Measurements from ENCODE around the gene VSTM4.

VSTM4 gene

GRCh38 chr10:49090696-49091380 is 24.5 kb downstream of the VSTM4 start:
- DNase-seq, result no peak

GRCh38 chr10:49090189-49090575 is 25.1 kb downstream of the VSTM4 start:
- DNase-seq, result no peak

DNA sequence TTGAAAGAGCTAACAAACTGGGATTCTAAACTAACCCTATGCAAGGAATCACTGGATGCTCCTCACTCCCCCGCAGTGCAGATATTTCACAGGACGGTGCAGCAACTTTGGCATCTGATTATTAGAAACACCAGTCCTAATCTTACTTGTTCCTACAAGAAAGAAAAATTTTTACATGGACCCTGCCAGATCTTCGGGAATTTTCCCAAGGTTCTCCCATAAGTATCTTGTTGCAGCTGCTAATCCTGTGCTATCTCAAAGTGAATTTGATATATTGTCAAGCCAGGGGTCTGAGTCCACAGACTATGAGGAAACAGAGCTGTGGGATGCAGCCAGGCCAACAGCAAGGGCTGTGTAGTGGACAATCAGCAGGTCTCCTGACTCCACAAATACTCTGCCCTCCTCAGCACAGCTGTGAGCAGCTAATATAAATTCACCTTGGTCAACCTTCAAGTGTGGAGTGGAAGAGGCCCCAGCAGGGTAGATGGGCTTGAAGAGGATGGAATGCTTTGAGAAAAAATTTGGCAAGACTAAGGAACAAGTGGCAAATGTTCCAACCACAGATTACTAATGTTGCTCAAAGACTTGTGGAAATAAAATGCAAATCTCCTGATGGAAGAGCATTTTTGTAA is 25.6 kb downstream of the VSTM4 start:
- DNase-seq, result no peak

- DNase-seq, result no peak
Observed at GRCh38 chr10:49089152-49089551, 26.2 kb downstream of the VSTM4 start.

DNA sequence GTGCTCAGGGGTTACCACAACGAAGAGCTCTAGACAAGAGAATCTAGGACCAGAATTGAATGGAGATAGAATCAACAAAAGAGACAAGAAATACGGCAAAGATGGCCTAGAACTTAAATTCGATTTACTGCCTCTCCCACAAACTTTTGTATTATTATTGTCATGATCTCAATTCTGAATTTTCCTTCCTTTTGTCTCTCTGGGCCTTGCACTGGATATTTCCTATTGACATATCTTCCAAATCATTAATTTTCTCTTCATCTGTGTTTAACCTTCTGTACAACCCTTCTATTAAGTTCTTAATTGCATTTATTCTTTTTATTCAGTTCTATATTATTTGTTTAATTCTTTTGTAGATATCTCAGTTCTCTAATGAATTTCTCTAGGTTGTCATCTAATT is 28.4 kb downstream of the VSTM4 start:
- DNase-seq, result no peak

- no peak for DNase-seq
Observed at GRCh38 chr10:49083261-49083660, 32.1 kb downstream of the VSTM4 start.

DNA sequence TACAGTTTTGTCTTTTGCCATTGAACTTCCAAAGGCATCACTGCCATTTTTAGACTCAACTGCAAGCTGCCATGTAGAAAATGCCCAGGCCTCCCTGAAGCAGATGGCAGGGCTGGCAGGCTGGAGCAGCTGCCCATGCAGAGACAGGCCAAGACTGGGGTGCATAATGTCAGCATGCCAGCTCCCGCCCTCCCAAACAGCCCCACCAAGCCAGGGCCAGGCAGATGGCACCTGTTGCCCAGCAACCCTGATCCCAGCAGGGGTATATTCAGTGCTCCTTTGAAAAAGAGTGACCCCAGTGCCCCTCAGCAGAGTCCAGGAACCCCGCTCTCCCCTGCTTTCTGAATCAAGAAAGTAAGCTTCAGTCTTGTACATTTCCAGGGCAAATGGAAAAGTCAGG is 32.6 kb downstream of the VSTM4 start:
- DNase-seq, result no peak

DNA sequence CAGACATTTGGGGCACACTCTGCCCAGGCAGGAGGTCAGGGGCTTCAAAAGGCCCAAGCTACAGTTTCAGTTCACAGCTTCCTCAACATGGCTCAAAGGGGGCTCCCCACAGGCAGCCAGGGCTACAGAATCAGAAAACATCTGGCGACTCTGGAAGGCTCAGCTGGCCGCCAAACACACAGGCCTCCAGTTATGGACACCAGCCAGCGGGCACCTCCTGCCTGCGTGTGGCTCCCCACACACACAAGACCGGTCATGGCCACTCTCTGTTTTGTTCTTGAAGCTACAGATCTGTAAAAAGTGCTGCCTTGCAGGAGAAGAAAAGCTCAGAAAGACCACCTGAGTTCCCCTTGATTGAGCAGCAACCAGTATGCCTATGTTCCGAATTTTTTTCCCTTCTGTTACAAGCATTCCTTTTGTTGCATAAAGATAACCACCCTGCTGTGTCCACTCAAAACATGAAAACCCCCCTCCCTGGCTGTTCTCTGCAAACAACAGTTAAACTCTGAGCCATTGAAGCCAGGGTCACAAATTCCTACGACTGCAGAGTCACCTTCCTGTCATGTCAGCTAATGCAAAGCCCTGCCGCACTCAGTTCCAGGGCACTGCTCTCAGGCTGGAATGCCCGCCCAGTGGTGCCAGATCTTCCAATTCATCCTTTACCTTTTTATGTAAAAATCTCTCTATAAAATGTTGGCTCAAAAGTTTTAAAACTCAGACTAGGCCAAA is 33.6 kb downstream of the VSTM4 start:
- DNase-seq, result no peak

DNA sequence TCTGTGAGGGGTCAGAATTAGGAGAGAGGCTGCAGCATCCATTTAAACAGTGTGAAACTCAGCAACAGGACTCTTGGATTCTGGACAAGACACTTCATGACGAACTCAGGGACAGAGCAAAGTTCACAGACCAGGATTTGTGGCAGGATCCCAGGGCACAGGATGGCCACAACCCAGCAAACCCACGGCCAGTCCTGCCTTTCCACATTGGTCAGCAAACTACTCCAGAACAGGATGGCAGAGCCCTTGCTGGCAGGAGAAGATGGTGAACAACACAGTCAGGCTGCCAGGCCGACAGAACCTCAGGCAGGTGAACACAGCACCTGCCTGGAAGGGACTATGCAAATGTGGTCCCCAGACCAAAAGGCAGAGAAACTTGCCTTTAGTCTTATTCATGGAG is 34.4 kb downstream of the VSTM4 start:
- no peak for DNase-seq

DNA sequence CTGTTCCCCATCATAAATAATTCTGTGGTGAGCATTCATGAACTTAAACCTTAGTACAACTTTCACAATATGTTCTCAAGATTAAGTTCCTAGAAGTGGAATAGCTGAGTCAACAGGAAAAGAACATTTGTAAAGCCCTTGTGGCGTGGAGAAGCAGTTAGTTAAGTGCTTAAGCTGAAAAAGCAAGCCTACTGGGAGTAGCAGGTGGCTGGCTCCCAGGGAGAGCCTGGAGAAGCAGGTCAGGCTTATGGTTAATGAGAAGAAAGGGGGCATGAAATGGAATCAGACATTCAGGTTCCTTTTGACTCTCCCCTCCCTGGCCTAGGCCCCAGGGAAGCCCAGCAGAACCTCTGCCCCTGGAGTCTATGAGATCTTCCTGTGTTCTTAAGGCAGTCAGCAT is 35.3 kb downstream of the VSTM4 start:
- peak; percentile 75 for DNase-seq

DNA sequence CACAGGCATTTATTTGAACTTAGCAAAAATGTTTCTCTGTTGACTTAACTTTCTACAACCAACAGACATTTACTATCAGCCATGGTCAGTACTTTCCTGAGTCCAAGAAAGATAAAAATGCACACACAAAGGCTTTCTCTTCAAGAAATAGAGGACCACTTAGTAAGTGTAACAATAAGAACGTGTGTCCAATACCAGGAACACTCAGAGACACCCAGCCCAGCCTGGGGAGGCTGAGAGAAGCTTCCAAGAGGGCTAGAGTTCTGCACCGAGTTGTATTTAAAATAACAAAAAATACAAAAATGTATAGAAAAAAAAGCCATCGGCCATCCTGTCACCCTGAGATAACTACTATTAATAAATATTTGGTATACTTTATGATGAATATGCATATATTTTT is 35.8 kb downstream of the VSTM4 start:
- no peak for DNase-seq

DNA sequence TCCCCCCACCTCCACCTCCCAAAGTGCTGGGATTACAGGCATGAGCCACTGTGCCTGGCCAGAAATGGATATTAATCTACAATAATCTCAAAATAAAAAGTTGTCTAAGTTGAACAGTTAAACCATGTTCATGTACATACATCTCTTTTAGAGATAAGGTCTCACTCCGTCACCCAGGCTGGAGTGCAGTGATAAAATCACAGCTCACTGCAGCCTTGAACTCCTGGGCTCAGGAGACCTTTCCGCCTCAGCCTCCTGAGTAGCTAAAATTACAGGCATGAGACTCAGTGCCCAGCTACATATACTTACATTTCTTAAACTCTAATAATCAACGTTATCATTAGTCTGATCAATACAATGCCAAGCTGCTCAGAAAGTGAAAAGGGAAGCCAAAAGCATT is 36.2 kb downstream of the VSTM4 start:
- no peak for DNase-seq

- no peak for DNase-seq
Observed at GRCh38 chr10:49078433-49078832, 36.9 kb downstream of the VSTM4 start.

DNA sequence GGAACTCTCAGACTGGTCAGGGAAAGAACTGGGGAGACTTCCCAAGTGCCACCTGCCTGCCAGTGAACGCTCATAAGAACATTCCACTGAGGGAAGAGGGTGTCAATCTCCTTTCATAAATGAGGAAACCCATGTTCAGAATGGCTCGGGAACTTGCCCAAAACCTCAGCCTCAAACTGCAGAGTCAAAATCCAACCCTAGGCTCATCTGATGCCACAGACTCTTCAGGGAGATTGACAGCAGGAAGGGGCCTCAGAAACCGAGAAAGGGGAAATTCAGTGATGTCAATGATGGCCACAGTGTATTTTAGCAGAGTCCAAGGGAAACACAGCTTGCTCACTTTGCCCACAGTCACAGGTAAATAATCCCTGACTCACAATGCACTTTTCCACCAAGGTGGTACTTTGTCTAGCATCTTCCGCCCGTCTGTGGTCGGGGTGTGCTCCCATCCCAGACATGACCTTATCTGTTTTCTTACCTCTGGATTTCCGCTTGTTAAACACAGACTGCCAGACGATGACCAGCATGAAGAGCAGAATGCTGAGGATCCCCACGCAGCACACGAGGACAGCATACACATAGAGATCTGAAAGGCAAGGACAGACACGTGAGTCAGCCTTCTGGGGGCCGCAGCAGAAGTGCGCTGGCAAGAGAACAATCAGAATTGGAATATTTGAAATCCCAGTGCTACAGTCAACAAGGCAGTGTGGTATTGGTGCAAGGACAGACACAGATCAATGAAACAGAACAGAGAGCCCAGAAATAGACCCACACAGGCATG is 38.4 kb downstream of the VSTM4 start:
- no peak for DNase-seq

DNA sequence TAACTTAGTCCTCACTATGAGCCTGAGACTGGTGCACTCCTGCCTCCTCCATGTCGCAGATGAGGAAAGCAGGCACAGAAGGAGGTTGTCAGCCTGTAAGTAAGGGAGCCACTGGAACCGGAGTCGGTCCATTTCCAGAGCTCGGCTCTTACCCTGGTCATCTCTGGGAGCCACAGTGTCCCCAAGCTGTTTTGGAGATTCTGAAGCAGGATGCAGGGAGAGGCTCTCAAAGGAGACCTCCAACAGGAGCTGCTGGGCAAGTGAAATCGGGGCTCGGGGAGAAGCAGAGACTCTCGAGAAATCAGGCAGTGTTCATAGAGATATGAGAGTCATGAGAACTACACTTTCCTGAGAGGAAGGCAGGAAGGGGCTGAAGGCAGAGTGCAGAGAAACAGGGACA is 39.0 kb downstream of the VSTM4 start:
- DNase-seq, result no peak

DNA sequence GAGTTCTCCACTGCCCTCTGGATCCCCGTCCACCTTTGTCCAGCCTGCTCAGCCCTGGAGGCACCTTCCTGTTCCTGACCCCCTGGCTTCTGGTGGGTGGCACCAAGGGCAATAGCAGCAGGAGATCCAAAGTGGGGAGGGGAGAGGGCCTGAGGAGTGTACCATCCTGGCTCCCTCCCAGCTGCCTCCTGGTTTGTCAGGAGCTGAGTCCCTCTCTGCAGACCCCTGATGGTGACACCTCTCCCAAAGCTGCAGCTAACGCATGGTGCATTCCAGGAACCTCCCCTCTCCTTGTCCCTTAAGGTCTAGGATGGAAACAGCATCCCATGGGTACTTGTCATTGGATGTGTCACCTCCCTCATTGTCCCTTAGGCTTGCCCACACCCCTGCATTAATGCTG is 39.6 kb downstream of the VSTM4 start:
- DNase-seq, result no peak

DNA sequence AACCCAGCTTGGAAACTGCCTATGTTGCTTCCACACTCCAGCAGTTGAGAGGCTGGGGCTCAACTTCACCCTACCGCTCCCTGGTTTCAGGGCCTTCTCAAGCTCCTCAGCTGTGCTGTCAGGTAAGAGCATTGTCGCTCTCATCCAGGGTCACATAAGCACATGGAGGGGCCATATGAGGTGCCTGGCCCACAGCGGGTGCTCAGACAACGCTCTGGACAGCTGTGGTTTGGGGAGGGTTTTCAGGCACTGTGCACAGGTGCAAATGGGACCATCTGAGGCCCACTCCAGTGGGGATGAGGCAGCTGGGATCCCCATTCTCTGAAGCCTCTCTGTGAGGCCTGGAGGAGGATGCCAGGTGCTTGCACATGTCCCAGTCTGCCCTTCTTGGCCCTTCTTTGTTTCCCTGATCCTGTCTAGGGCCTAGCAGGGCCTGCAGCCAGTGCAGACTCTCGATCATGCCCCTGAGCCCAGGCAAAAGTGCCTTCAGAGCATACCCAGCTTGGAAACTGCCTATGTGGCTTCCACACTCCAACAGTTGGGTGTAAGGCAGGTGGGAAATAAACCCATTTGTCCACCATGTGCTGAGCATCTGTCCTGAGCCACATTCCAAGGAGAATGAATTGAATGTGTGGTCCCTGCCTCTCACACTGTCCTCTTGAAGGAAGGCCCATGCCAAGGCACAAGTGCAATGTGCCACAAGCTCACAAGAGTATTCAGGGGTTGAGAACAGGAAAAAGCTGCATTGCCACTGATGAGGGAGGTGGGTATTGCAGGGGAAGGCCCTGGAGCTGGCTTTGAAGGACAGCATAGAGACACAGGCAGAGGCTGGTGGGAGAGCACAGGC is 40.3 kb downstream of the VSTM4 start:
- DNase-seq, result no peak

GRCh38 chr10:49072166-49072885 is 43.0 kb downstream of the VSTM4 start:
- no peak for DNase-seq

- DNase-seq, result no peak
Observed at GRCh38 chr10:49071160-49071761, 44.1 kb downstream of the VSTM4 start.

DNA sequence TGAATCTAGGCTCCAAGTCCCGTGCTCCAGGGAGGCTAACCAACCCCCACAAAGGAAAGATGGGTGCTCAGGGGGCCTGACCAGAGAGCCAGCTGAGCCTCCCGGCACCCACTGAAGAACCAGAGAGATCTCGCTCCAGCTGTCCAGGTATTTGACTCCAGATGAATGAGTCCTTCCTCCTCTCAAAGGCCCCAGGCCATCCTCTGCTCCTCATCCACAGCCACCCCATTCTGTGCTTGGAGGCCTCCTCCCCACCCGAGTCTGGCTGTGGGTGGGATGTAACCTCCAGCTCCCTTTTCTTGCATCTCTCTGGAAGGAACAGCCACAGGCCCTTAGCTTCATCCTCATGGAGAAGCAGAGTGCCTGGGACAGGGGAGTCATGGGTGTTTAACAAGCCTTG is 44.6 kb downstream of the VSTM4 start:
- DNase-seq, result no peak

DNA sequence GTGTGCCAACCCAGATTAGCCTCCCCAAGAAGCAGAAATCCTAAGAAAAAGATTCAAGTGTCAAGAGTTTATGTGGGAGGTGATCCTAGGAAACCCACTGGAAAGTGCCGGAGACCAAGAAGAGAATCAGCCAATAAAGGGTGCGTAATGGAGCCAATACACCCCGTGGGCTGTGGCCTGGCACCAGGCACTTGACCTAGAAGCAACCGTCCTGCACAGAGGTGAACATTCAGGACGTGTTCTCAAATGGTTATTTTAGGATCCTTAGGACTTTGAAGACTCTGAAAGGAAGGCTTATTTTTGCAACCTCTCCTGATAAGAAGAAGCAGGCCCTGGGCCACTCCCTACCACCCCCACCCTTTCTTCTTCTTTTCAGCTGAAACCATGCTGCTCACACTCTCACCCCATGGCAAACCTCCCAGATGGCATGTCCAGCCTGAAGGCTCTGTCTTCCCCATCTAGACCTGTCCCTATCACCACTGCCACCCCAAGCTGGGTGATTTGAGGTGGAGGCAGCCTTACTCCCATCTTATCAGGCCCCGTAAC is 46.6 kb downstream of the VSTM4 start:
- no peak for DNase-seq
